OCI-LY7 (cell line): Measurements from ENCODE around the gene PTGDR. TPM values are rescaled to one million over a fixed set of nuclear protein-coding genes. Genes with fewer than 3 reads are reported as not detected.

Experiments used
- BruUV-seq: library from RNA; stranded (reverse); fragments of 400-500 nt; replicated peaks from 2 replicates; lab custom pipeline; 2021; lab: Mats Ljungman, UMichigan
- CTCF ChIA-PET: fragments of 300-600 bp; sonication (Branson Sonifier 250); formaldehyde crosslinking; loops from one replicate; lab custom pipeline; 2022; ENCODE audit warnings: antibody characterized with exemption; ENCODE audit not compliant: unreplicated experiment; lab: Charles Lee
- POLR2A ChIA-PET: fragments of 300-600 bp; sonication (Branson Sonifier 250); formaldehyde crosslinking; loops from one replicate; lab custom pipeline; 2022; ENCODE audit warnings: antibody characterized with exemption; lab: Charles Lee
- DNase-seq: peaks from one replicate; pipeline ENCODE4 v3.0.0-alpha.2; 2015; ENCODE audit warnings: low spot score
- H2AFZ ChIP-seq: fragments of 200-600 bp; sonication (generic), shearing (Covaris generic); 2 replicates; pipeline ENCODE4 v1.6.1; 2014; ENCODE audit warnings: mild to moderate bottlenecking, antibody characterized with exemption, low read length, moderate library complexity
- H3K27ac ChIP-seq: fragments of 200-600 bp; sonication (generic); 2 replicates; pipeline ENCODE4 v1.5.1; 2014; ENCODE audit warnings: mixed run types, low read depth, mild to moderate bottlenecking, moderate library complexity, low read length, inconsistent platforms; ENCODE audit not compliant: poor library complexity, severe bottlenecking
- H3K36me3 ChIP-seq: fragments of 200-600 bp; sonication (generic); 2 replicates; pipeline ENCODE4 v1.6.1; 2014; ENCODE audit warnings: mild to moderate bottlenecking, antibody characterized with exemption, low read length, moderate library complexity, mixed read lengths; ENCODE audit not compliant: insufficient read depth
- H3K4me1 ChIP-seq: fragments of 200-600 bp; sonication (generic); 2 replicates; pipeline ENCODE4 v1.5.1; 2014; ENCODE audit warnings: mild to moderate bottlenecking, low read length; ENCODE audit not compliant: insufficient read depth, poor library complexity, severe bottlenecking
- H3K4me2 ChIP-seq: fragments of 200-600 bp; sonication (generic); 2 replicates; pipeline ENCODE4 v1.6.1; 2014; ENCODE audit warnings: mild to moderate bottlenecking, low read length
- H3K4me3 ChIP-seq: fragments of 200-600 bp; sonication (generic); 2 replicates; pipeline ENCODE4 v1.5.1; 2014; ENCODE audit warnings: mild to moderate bottlenecking, low read depth, low read length; ENCODE audit not compliant: poor library complexity, severe bottlenecking
- H3K79me2 ChIP-seq: fragments of 200-600 bp; sonication (generic); 2 replicates; pipeline ENCODE4 v1.6.1; 2016; ENCODE audit warnings: low read depth, mild to moderate bottlenecking, low read length, moderate library complexity, mixed read lengths; ENCODE audit not compliant: insufficient read depth
- H3K9me2 ChIP-seq: fragments of 200-600 bp; sonication (generic); 2 replicates; pipeline ENCODE4 v1.6.1; 2016; ENCODE audit warnings: mild to moderate bottlenecking, low read length, mixed read lengths; ENCODE audit not compliant: insufficient read depth
- H3K9me3 ChIP-seq: fragments of 200-600 bp; sonication (generic); 2 replicates; pipeline ENCODE4 v1.6.1; 2014; ENCODE audit warnings: mild to moderate bottlenecking, mixed run types, low read length, mixed read lengths
- H4K20me1 ChIP-seq: fragments of 200-600 bp; sonication (generic); 2 replicates; pipeline ENCODE4 v1.6.1; 2014; ENCODE audit warnings: mild to moderate bottlenecking, antibody characterized with exemption, low read length, moderate library complexity, mixed read lengths; ENCODE audit not compliant: insufficient read depth
- CTCF ChIP-seq: fragments of 200-600 bp; sonication (generic); conservative IDR thresholded peaks from 2 replicates; pipeline ENCODE4 v1.5.1; 2014; ENCODE audit warnings: mild to moderate bottlenecking, antibody characterized with exemption, low read length, moderate library complexity, mixed read lengths
- EZH2phosphoT487 ChIP-seq: fragments of 200-600 bp; sonication (generic); IDR thresholded peaks from 2 replicates; pipeline ENCODE4 v1.6.1; 2018; ENCODE audit warnings: low read depth, borderline replicate concordance, mild to moderate bottlenecking, mixed run types, antibody characterized with exemption, low read length, moderate library complexity, mixed read lengths
- intact Hi-C: fragments of 100-400 bp; cut with micrococcal nuclease; formaldehyde crosslinking; loops from one replicate; pipeline ENCODE4 v1.10.0; 2022; ENCODE audit not compliant: unreplicated experiment
- total RNA-seq, 2 experiments: library from RNA; depleted of rRNA in 1 of 2; stranded (reverse); fragments of >200 nt in 1 of 2; shearing (Covaris generic) in 1 of 2; gene quantifications; 2 replicates each; pipeline ENCODE4 v1.2.3, GENCODE V29; 2014 to 2022

Gene PTGDR
- total RNA-seq, 2 experiments from 2014 or later: not detected

DNA sequence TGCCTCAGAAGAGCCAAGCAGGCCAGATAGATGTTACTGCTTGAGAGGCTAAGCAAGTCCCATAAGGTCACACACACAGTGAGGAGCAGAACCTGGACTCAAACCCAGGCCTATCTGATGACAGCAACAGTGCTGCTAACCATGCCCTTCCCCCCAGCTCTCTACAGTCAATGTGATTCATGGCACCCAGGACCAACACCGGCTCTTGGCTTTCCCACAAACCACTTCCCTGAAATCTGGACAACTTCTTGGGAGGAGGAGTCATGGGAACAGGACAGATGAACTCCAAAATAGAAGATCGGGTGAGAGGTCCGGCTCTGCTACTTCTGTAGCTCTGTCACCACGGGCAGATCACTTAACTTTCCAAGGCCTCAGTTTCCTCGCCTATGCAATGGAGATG, 716 bp upstream of the PTGDR start:
- no TSS peak for BruUV-seq
- H3K4me3 ChIP-seq: no peak overlapping the region
- intact Hi-C loops: no loop called here
- TF ChIP-seq EZH2phosphoT487 (no peak), CTCF (no peak)
- ChIA-PET POLR2A (interaction anchor here (0.6 kb wide), 1 partner anchor 150 kb away, joined by 3 read pairs; no protein-coding TSS in a partner anchor), CTCF (no interaction called here)
- no peaks in the 10 kb centered on the region for H3K79me2 ChIP-seq
- H2AFZ ChIP-seq: no peak overlapping the region
- DNase-seq: no peak
- H3K36me3 ChIP-seq: no peaks in the 10 kb centered on the region
- no peak overlapping the region for H3K4me2 ChIP-seq
- H3K9me2 ChIP-seq: no peaks in the 10 kb centered on the region
- peaks cover 4% of the 10 kb centered on the region for H3K4me1 ChIP-seq
- no peak overlapping the region for H3K27ac ChIP-seq
- no peaks in the 10 kb centered on the region for H4K20me1 ChIP-seq
- no peaks in the 10 kb centered on the region for H3K9me3 ChIP-seq

- H3K4me3 ChIP-seq: no peak overlapping the region
- H3K79me2 ChIP-seq: no peaks in the 10 kb centered on the region
- no peak overlapping the region for H3K4me2 ChIP-seq
- intact Hi-C loops: no loop called here
- no peaks in the 10 kb centered on the region for H3K4me1 ChIP-seq
- TF ChIP-seq CTCF: no peak
- TF ChIP-seq EZH2phosphoT487: no peak
- H3K9me3 ChIP-seq: no peaks in the 10 kb centered on the region
- no TSS peak for BruUV-seq
- H3K27ac ChIP-seq: no peak overlapping the region
- CTCF ChIA-PET: no interaction called here
- DNase-seq: no peak
- H2AFZ ChIP-seq: no peak overlapping the region
- POLR2A ChIA-PET: no interaction called here
- H3K9me2 ChIP-seq: no peaks in the 10 kb centered on the region
- no peaks in the 10 kb centered on the region for H3K36me3 ChIP-seq
- H4K20me1 ChIP-seq: no peaks in the 10 kb centered on the region
Observed at GRCh38 chr14:52268279-52269061, 972 bp downstream of the PTGDR start.

GRCh38 chr14:52269100-52269499, 1.6 kb downstream of the PTGDR start:
- Histone ChIP-seq H3K4me1 (no peaks in the 10 kb centered on the region), H4K20me1 (no peaks in the 10 kb centered on the region), H3K4me2 (no peak overlapping the region), H3K9me3 (no peaks in the 10 kb centered on the region), H3K27ac (no peak overlapping the region), H3K36me3 (no peaks in the 10 kb centered on the region), H3K4me3 (no peak overlapping the region), H3K9me2 (no peaks in the 10 kb centered on the region), H2AFZ (no peak overlapping the region), H3K79me2 (no peaks in the 10 kb centered on the region)
- ChIA-PET CTCF (no interaction called here), POLR2A (no interaction called here)
- intact Hi-C loops: no loop called here
- no peak for DNase-seq
- BruUV-seq: no TSS peak
- TF ChIP-seq CTCF: no peak
- TF ChIP-seq EZH2phosphoT487: no peak
